Measurements from ENCODE around the gene TBKBP1.

Gene TBKBP1

GRCh38 chr17:47685556-47686275 is 8.2 kb upstream of the TBKBP1 start:
- Histone ChIP-seq H3K4ac (ENCODE audit: low read depth, low read length) (no peak overlapping the region), H3K27ac (ENCODE audit: low read depth, low read length) (no peak overlapping the region), H2AFZ (ENCODE audit: insufficient read depth, low read length, poor library complexity) (no peak overlapping the region), H3K4me2 (ENCODE audit: low read length) (no peak overlapping the region), H3K9ac (ENCODE audit: low read length) (no peak overlapping the region), H3K18ac (ENCODE audit: low read length) (no peak overlapping the region), H3K4me3 (ENCODE audit: low read depth, low read length) (no peak overlapping the region), H3K14ac (ENCODE audit: low read length) (no peak overlapping the region), H2BK120ac (ENCODE audit: insufficient read depth, low read length, poor library complexity) (no peak overlapping the region), H3K79me1 (ENCODE audit: low read length) (no peaks in the 10 kb centered on the region), H4K91ac (ENCODE audit: low read depth, low read length) (no peak overlapping the region), H3K27me3 (ENCODE audit: insufficient read depth, low read length) (no peaks in the 10 kb centered on the region), H4K12ac (ENCODE audit: low read depth, low read length) (no peak overlapping the region), H3K79me2 (ENCODE audit: control insufficient read depth, insufficient read depth, low read length, poor library complexity) (no peaks in the 10 kb centered on the region), H3K4me1 (ENCODE audit: control insufficient read depth in 1 of 2, insufficient read depth in 2 of 2, low read length in 2 of 2) (no peaks in the 10 kb centered on the region), H2AK5ac (ENCODE audit: low read length) (no peak overlapping the region), H3K23ac (ENCODE audit: low read length) (no peak overlapping the region), H3K9me3 (ENCODE audit: insufficient read depth, low read depth, low read length) (no peaks in the 10 kb centered on the region), H2BK5ac (ENCODE audit: low read depth, low read length, poor library complexity) (no peak overlapping the region), H4K8ac (ENCODE audit: low read depth, low read length) (no peak overlapping the region), H2BK12ac (ENCODE audit: low read length) (no peak overlapping the region), H3K36me3 (ENCODE audit: control insufficient read depth in 1 of 2, insufficient read depth in 2 of 2, low read length in 2 of 2) (peaks cover 11 to 34% of the 10 kb centered on the region in 2 experiments)
- WGBS (ENCODE audit: extremely low coverage, insufficient coverage, insufficient read length): no CpG with 5 or more reads among the region's 4 CpGs
- DNase-seq: peak; percentile 27 to 68

GRCh38 chr17:47686276-47686635 is 7.7 kb upstream of the TBKBP1 start:
- WGBS (ENCODE audit: extremely low coverage, insufficient coverage, insufficient read length): no CpG with 5 or more reads among the region's 1 CpG
- no peak overlapping the region for H3K4me3 ChIP-seq (ENCODE audit: low read depth, low read length)

GRCh38 chr17:47686664-47687327 is 7.2 kb upstream of the TBKBP1 start:
- Histone ChIP-seq H3K79me2 (ENCODE audit: control insufficient read depth, insufficient read depth, low read length, poor library complexity) (no peaks in the 10 kb centered on the region), H3K27ac (ENCODE audit: low read depth, low read length) (no peak overlapping the region), H2BK5ac (ENCODE audit: low read depth, low read length, poor library complexity) (no peak overlapping the region), H4K12ac (ENCODE audit: low read depth, low read length) (no peak overlapping the region), H3K4ac (ENCODE audit: low read depth, low read length) (no peak overlapping the region), H2BK120ac (ENCODE audit: insufficient read depth, low read length, poor library complexity) (no peak overlapping the region), H2AK5ac (ENCODE audit: low read length) (no peak overlapping the region), H3K9me3 (ENCODE audit: insufficient read depth, low read depth, low read length) (no peaks in the 10 kb centered on the region), H3K18ac (ENCODE audit: low read length) (no peak overlapping the region), H4K8ac (ENCODE audit: low read depth, low read length) (no peak overlapping the region), H3K14ac (ENCODE audit: low read length) (no peak overlapping the region), H3K9ac (ENCODE audit: low read length) (no peak overlapping the region), H3K27me3 (ENCODE audit: insufficient read depth, low read length) (no peaks in the 10 kb centered on the region), H3K79me1 (ENCODE audit: low read length) (no peaks in the 10 kb centered on the region), H3K36me3 (ENCODE audit: control insufficient read depth in 1 of 2, insufficient read depth in 2 of 2, low read length in 2 of 2) (peaks cover 8 to 24% of the 10 kb centered on the region in 2 experiments), H2BK12ac (ENCODE audit: low read length) (no peak overlapping the region), H3K4me1 (ENCODE audit: control insufficient read depth in 1 of 2, insufficient read depth in 2 of 2, low read length in 2 of 2) (no peaks in the 10 kb centered on the region), H3K4me3 (ENCODE audit: low read depth, low read length) (no peak overlapping the region), H3K4me2 (ENCODE audit: low read length) (no peak overlapping the region), H3K23ac (ENCODE audit: low read length) (no peak overlapping the region), H4K91ac (ENCODE audit: low read depth, low read length) (no peak overlapping the region), H2AFZ (ENCODE audit: insufficient read depth, low read length, poor library complexity) (no peak overlapping the region)
- no CpG with 5 or more reads among the region's 7 CpGs for WGBS (ENCODE audit: extremely low coverage, insufficient coverage, insufficient read length)
- peak in 1 of 2 donors; percentile 10 for DNase-seq

More at GRCh38 chr17:47686276-47686635, 7.7 kb upstream of the TBKBP1 start:
- Histone ChIP-seq H3K27ac (ENCODE audit: low read depth, low read length) (no peak overlapping the region), H3K36me3 (ENCODE audit: control insufficient read depth in 1 of 2, insufficient read depth in 2 of 2, low read length in 2 of 2) (peaks cover 11 to 29% of the 10 kb centered on the region in 2 experiments), H2BK12ac (ENCODE audit: low read length) (no peak overlapping the region), H2BK5ac (ENCODE audit: low read depth, low read length, poor library complexity) (no peak overlapping the region), H3K4me2 (ENCODE audit: low read length) (no peak overlapping the region), H3K27me3 (ENCODE audit: insufficient read depth, low read length) (no peaks in the 10 kb centered on the region), H3K79me2 (ENCODE audit: control insufficient read depth, insufficient read depth, low read length, poor library complexity) (no peaks in the 10 kb centered on the region), H3K23ac (ENCODE audit: low read length) (no peak overlapping the region), H3K79me1 (ENCODE audit: low read length) (no peaks in the 10 kb centered on the region), H3K9ac (ENCODE audit: low read length) (no peak overlapping the region), H3K4me1 (ENCODE audit: control insufficient read depth in 1 of 2, insufficient read depth in 2 of 2, low read length in 2 of 2) (no peaks in the 10 kb centered on the region), H2AK5ac (ENCODE audit: low read length) (no peak overlapping the region), H3K4ac (ENCODE audit: low read depth, low read length) (no peak overlapping the region), H3K18ac (ENCODE audit: low read length) (no peak overlapping the region), H3K14ac (ENCODE audit: low read length) (no peak overlapping the region), H2BK120ac (ENCODE audit: insufficient read depth, low read length, poor library complexity) (no peak overlapping the region), H4K8ac (ENCODE audit: low read depth, low read length) (no peak overlapping the region), H4K91ac (ENCODE audit: low read depth, low read length) (no peak overlapping the region), H2AFZ (ENCODE audit: insufficient read depth, low read length, poor library complexity) (no peak overlapping the region), H3K9me3 (ENCODE audit: insufficient read depth, low read depth, low read length) (no peaks in the 10 kb centered on the region), H4K12ac (ENCODE audit: low read depth, low read length) (no peak overlapping the region)
- peak in 1 of 2 donors; percentile 49 for DNase-seq

- no peak overlapping the region for H2BK5ac ChIP-seq (ENCODE audit: low read depth, low read length, poor library complexity)
- H2BK120ac ChIP-seq (ENCODE audit: insufficient read depth, low read length, poor library complexity): no peak overlapping the region
- no peak for DNase-seq
- no peak overlapping the region for H2AFZ ChIP-seq (ENCODE audit: insufficient read depth, low read length, poor library complexity)
- no peak overlapping the region for H3K18ac ChIP-seq (ENCODE audit: low read length)
- no peak overlapping the region for H4K12ac ChIP-seq (ENCODE audit: low read depth, low read length)
- no peaks in the 10 kb centered on the region for H3K79me2 ChIP-seq (ENCODE audit: control insufficient read depth, insufficient read depth, low read length, poor library complexity)
- no peak overlapping the region for H2AK5ac ChIP-seq (ENCODE audit: low read length)
- no peak overlapping the region for H3K9ac ChIP-seq (ENCODE audit: low read length)
- H3K4me2 ChIP-seq (ENCODE audit: low read length): no peak overlapping the region
- H3K4me3 ChIP-seq (ENCODE audit: low read depth, low read length): no peak overlapping the region
- H3K14ac ChIP-seq (ENCODE audit: low read length): no peak overlapping the region
- H3K9me3 ChIP-seq (ENCODE audit: insufficient read depth, low read depth, low read length): no peaks in the 10 kb centered on the region
- H3K4me1 ChIP-seq (ENCODE audit: control insufficient read depth in 1 of 2, insufficient read depth in 2 of 2, low read length in 2 of 2): no peaks in the 10 kb centered on the region
- no peak overlapping the region for H2BK12ac ChIP-seq (ENCODE audit: low read length)
- H3K79me1 ChIP-seq (ENCODE audit: low read length): no peaks in the 10 kb centered on the region
- H3K27ac ChIP-seq (ENCODE audit: low read depth, low read length): no peak overlapping the region
- H3K27me3 ChIP-seq (ENCODE audit: insufficient read depth, low read length): no peaks in the 10 kb centered on the region
- no peak overlapping the region for H3K4ac ChIP-seq (ENCODE audit: low read depth, low read length)
- H3K23ac ChIP-seq (ENCODE audit: low read length): no peak overlapping the region
- H4K91ac ChIP-seq (ENCODE audit: low read depth, low read length): no peak overlapping the region
- H4K8ac ChIP-seq (ENCODE audit: low read depth, low read length): no peak overlapping the region
- peaks cover 6 to 19% of the 10 kb centered on the region in 2 experiments for H3K36me3 ChIP-seq (ENCODE audit: control insufficient read depth in 1 of 2, insufficient read depth in 2 of 2, low read length in 2 of 2)
These were observed 6.7 kb upstream of the TBKBP1 start for GRCh38 chr17:47687328-47687690.
